B cell (primary cell): ENCODE measurements around the gene PLPPR2. TPM values are rescaled to one million over a fixed set of nuclear protein-coding genes. Genes with fewer than 3 reads are reported as not detected.

Experiments used
- ATAC-seq: fragments of 200-7000 bp; cut with Tn5 transposase; one replicate; pipeline ENCODE4 v1.10.0; 2021; ENCODE audit warnings: low read depth, mild to moderate bottlenecking, moderate number of reproducible peaks, moderate library complexity
- CTCF ChIA-PET: fragments of 350-600 bp; sonication (Branson Sonifier 250); formaldehyde crosslinking; loops from one replicate; lab custom pipeline; 2021; ENCODE audit warnings: antibody characterized with exemption, inconsistent platforms; lab: Charles Lee
- POLR2A ChIA-PET: fragments of 350-600 bp; sonication (Branson Sonifier 250); formaldehyde crosslinking; loops from one replicate; lab custom pipeline; 2021; ENCODE audit warnings: antibody characterized with exemption; lab: Charles Lee
- DNase-seq: peaks from one replicate; pipeline ENCODE4 v3.0.0; 2013
- H2AFZ ChIP-seq: 2 replicates; pipeline ENCODE4 v1.6.1; 2012; ENCODE audit warnings: mild to moderate bottlenecking, low read depth, low read length; ENCODE audit not compliant: insufficient read depth, poor library complexity, severe bottlenecking
- H3K27ac ChIP-seq, 2 donors: 1 replicate in 1 of 2; 2 replicates in 1 of 2; pipeline ENCODE4 v1.5.1; 2012 to 2013; ENCODE audit warnings: low read length in 2 of 2, mild to moderate bottlenecking in 2 of 2, moderate library complexity in 1 of 2
- H3K27me3 ChIP-seq, 4 experiments: fragments of 200-600 bp in 1 of 4; sonication (generic) in 1 of 4; replicated peaks in 1 of 4; 1 replicate in 2 of 4; 2 replicates in 2 of 4; pipeline versions ENCODE4 v1.6.1 to v1.7.0; 2013 to 2016; ENCODE audit warnings: low read length in 3 of 4, mild to moderate bottlenecking in 2 of 4, mixed read lengths in 1 of 4, moderate library complexity in 1 of 4; ENCODE audit not compliant: insufficient read depth in 4 of 4, control insufficient read depth in 3 of 4; ENCODE audit errors: control extremely low read depth in 1 of 4
- H3K36me3 ChIP-seq, 2 experiments: replicated peaks in 1 of 2; 1 replicate in 1 of 2; 2 replicates in 1 of 2; pipeline versions ENCODE4 v1.6.1 to v1.7.1; 2013; ENCODE audit warnings: low read length in 1 of 2; ENCODE audit not compliant: insufficient read depth in 2 of 2, control insufficient read depth in 1 of 2; ENCODE audit errors: control extremely low read depth in 1 of 2, extremely low read depth in 1 of 2
- H3K4me1 ChIP-seq, 2 donors: fragments of 200-600 bp in 1 of 2; sonication (generic) in 1 of 2; 1 replicate in 1 of 2; 2 replicates in 1 of 2; pipeline versions ENCODE4 v1.5.1 to v1.6.1; 2013 to 2017; ENCODE audit warnings: low read length in 2 of 2; ENCODE audit not compliant: control insufficient read depth in 2 of 2, insufficient read depth in 2 of 2
- H3K4me2 ChIP-seq: replicated peaks from 2 replicates; pipeline ENCODE3; 2012; ENCODE audit warnings: mild to moderate bottlenecking, low read depth, low read length; ENCODE audit not compliant: poor library complexity, severe bottlenecking
- H3K4me3 ChIP-seq, 5 experiments: fragments of 200-600 bp in 1 of 5; sonication (generic) in 1 of 5; 1 replicate in 3 of 5; 2 replicates in 2 of 5; pipeline versions ENCODE4 v1.5.1 to v1.7.0; 2011 to 2016; ENCODE audit warnings: low read length in 4 of 5, mild to moderate bottlenecking in 4 of 5, low read depth in 2 of 5, control low read depth in 1 of 5, moderate library complexity in 1 of 5; ENCODE audit not compliant: insufficient read depth in 1 of 5; ENCODE audit errors: control extremely low read depth in 1 of 5, extremely low read depth in 1 of 5
- H3K79me2 ChIP-seq: fragments of 200-600 bp; sonication (generic); one replicate; pipeline ENCODE4 v1.6.0; 2016; ENCODE audit warnings: low read length; ENCODE audit not compliant: control insufficient read depth, insufficient read depth
- H3K9ac ChIP-seq: fragments of 200-600 bp; sonication (generic); 2 replicates; pipeline ENCODE4 v1.6.1; 2017; ENCODE audit warnings: mild to moderate bottlenecking, low read length, moderate library complexity
- H3K9me3 ChIP-seq, 3 donors: one replicate each; pipeline versions ENCODE4 v1.6.1 to v1.7.1; 2013; ENCODE audit warnings: low read length in 2 of 3; ENCODE audit not compliant: control insufficient read depth in 2 of 3, insufficient read depth in 1 of 3; ENCODE audit errors: control extremely low read depth in 1 of 3
- H4K20me1 ChIP-seq: 2 replicates; pipeline ENCODE4 v1.6.0; 2012; ENCODE audit warnings: mild to moderate bottlenecking, low read length; ENCODE audit not compliant: insufficient read depth, control insufficient read depth, poor library complexity, severe bottlenecking
- H3K27ac Mint-ChIP-seq: one replicate; pipeline ENCODE4 v1.8.0; 2021; ENCODE audit warnings: mixed read lengths
- H3K27me3 Mint-ChIP-seq: one replicate; pipeline ENCODE4 v1.8.0; 2021; ENCODE audit warnings: mixed read lengths
- H3K4me1 Mint-ChIP-seq: one replicate; pipeline ENCODE4 v1.8.0; 2021; ENCODE audit warnings: mixed read lengths
- H3K4me3 Mint-ChIP-seq: one replicate; pipeline ENCODE4 v1.8.0; 2021; ENCODE audit warnings: mixed read lengths
- H3K9me3 Mint-ChIP-seq: one replicate; pipeline ENCODE4 v1.8.0; 2022; ENCODE audit warnings: mixed read lengths; ENCODE audit not compliant: insufficient read depth
- EZH2 ChIP-seq: IDR thresholded peaks from 2 replicates; pipeline ENCODE4 v1.6.1; 2012; ENCODE audit warnings: borderline replicate concordance, low read depth, mild to moderate bottlenecking, moderate library complexity, low read length; ENCODE audit not compliant: insufficient read depth, poor library complexity, severe bottlenecking
- WGBS: methylation state at CpG from one replicate; pipeline ENCODE4 v1.1.5; 2013; ENCODE audit warnings: missing lambda C conversion rate; ENCODE audit not compliant: insufficient coverage; 5-methylcytosine and 5-hydroxymethylcytosine counted together
- intact Hi-C: fragments of 100-400 bp; cut with micrococcal nuclease; formaldehyde crosslinking; loops from one replicate; pipeline ENCODE4 v1.10.0; 2022
- polyA plus RNA-seq: library from polyadenylated mRNA; depleted of rRNA; stranded (reverse); fragments of >200 nt; gene quantifications from 2 replicates; pipeline ENCODE4 v1.2.3, GENCODE V29; 2012
- total RNA-seq, 2 donors: library from RNA; stranded (reverse); fragments of 120-200 nt in 1 of 2; gene quantifications; 1 replicate in 1 of 2; 2 replicates in 1 of 2; pipeline versions ENCODE4 v1.2.3 to v1.2.4, GENCODE V29; 2013 to 2022
- TF ChIP-seq, protein P1 (sequence below): fragments of 200-600 bp; IDR thresholded peaks from one replicate; pipeline ENCODE4 v1.8.0; 2022; ENCODE audit warnings: antibody characterized with exemption, mild to moderate bottlenecking

The PLPPR2 gene
- total and polyA plus RNA-seq, 2 donors (not counting 1 experiment from before 2014, with no cell fraction given), result 3.8 to 11.1 TPM

DNA sequence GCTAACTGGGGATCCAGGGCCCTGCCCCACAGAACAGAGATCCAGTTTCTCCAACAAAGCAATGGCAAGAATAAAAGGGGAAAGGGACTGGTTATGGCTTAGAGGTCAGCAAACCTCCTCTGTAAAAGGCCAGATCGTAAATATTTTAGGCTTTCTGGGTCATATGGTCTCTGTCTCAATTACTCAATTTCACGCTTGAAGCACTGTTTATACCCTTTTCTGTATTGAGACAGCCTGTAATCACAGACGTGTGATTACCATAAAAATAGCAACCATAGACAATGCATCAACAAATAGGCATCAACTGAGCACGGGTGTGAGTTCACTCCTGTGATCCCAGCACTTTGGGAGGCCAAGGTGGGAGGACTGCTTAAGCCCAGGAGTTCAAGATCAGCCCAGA lies 25.1 kb upstream of the PLPPR2 start:
- 93% methylated on average over 2 of the region's 4 CpGs for WGBS
- H3K4me1 Mint-ChIP-seq, result no peaks in the 10 kb centered on the region
- DNase-seq, result no peak
- TF ChIP-seq, protein P1, sequence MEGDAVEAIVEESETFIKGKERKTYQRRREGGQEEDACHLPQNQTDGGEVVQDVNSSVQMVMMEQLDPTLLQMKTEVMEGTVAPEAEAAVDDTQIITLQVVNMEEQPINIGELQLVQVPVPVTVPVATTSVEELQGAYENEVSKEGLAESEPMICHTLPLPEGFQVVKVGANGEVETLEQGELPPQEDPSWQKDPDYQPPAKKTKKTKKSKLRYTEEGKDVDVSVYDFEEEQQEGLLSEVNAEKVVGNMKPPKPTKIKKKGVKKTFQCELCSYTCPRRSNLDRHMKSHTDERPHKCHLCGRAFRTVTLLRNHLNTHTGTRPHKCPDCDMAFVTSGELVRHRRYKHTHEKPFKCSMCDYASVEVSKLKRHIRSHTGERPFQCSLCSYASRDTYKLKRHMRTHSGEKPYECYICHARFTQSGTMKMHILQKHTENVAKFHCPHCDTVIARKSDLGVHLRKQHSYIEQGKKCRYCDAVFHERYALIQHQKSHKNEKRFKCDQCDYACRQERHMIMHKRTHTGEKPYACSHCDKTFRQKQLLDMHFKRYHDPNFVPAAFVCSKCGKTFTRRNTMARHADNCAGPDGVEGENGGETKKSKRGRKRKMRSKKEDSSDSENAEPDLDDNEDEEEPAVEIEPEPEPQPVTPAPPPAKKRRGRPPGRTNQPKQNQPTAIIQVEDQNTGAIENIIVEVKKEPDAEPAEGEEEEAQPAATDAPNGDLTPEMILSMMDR, result no peak
- no peak for TF ChIP-seq EZH2
- POLR2A ChIA-PET, result no interaction called here
- Histone ChIP-seq H2AFZ (no peak overlapping the region), H4K20me1 (no peaks in the 10 kb centered on the region), H3K4me2 (no peak overlapping the region), H3K79me2 (no peaks in the 10 kb centered on the region), H3K9ac (no peak overlapping the region), H3K27me3 (no peaks in the 10 kb centered on the region), H3K36me3 (peaks cover 3 to 4% of the 10 kb centered on the region in 2 experiments), H3K4me3 (no peak overlapping the region), H3K27ac (no peak overlapping the region), H3K4me1 (no peaks in the 10 kb centered on the region), H3K9me3 (peaks cover 0 to 5% (median 0%) of the 10 kb centered on the region in 3 donors)
- H3K27ac Mint-ChIP-seq, result no peak overlapping the region
- no peak overlapping the region for H3K4me3 Mint-ChIP-seq
- no peaks in the 10 kb centered on the region for H3K9me3 Mint-ChIP-seq
- intact Hi-C loops, result no loop called here
- CTCF ChIA-PET, result no interaction called here
- H3K27me3 Mint-ChIP-seq, result no peaks in the 10 kb centered on the region
- no peak for ATAC-seq

DNA sequence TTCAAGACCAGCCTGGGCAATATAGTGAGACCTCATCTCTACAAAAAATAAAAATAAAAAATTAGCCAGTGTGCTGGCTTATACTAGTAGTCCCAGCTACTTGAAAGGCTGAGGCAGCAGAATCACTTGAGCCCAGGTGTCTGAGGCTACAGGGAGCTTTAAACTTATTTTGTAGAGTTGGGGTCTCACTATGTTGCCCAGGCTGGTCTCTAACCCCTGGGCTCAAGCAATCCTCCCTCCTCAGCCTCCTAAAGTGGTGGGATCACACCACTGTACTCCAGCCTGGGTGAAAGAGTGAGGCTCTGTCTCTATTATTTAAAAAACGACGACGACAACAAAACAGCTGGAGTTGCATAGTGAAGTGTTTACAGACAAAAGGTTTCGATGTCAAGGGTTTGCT lies 23.7 kb upstream of the PLPPR2 start:
- Mint-ChIP-seq H3K4me1 (no peaks in the 10 kb centered on the region), H3K27ac (no peak overlapping the region), H3K9me3 (no peaks in the 10 kb centered on the region), H3K27me3 (no peaks in the 10 kb centered on the region), H3K4me3 (no peak overlapping the region)
- DNase-seq (no peak), ATAC-seq (no peak)
- ChIA-PET POLR2A (no interaction called here), CTCF (interaction anchor here (1.7 kb wide), 1 partner anchor 9 kb away, joined by 4 read pairs; no protein-coding TSS in a partner anchor)
- TF ChIP-seq EZH2, result no peak
- TF ChIP-seq, protein P1, result no peak
- H4K20me1 ChIP-seq, result no peaks in the 10 kb centered on the region
- no peaks in the 10 kb centered on the region for H3K4me1 ChIP-seq
- H3K4me2 ChIP-seq, result no peak overlapping the region
- H3K9me3 ChIP-seq, result peaks cover 0 to 13% (median 0%) of the 10 kb centered on the region in 3 donors
- intact Hi-C loops, result no loop called here
- no peak overlapping the region for H2AFZ ChIP-seq
- no peak overlapping the region for H3K27ac ChIP-seq
- peaks cover 6 to 8% of the 10 kb centered on the region in 2 experiments for H3K36me3 ChIP-seq
- WGBS, result 100% methylated on average over 3 of the region's 4 CpGs
- no peak overlapping the region for H3K4me3 ChIP-seq
- no peak overlapping the region for H3K9ac ChIP-seq
- no peaks in the 10 kb centered on the region for H3K27me3 ChIP-seq
- no peaks in the 10 kb centered on the region for H3K79me2 ChIP-seq
